GM23338 (cell line): Measurements from ENCODE around the gene RHOXF2. TPM values are rescaled to one million over a fixed set of nuclear protein-coding genes. Genes with fewer than 3 reads are reported as not detected.

Experiments used
- ATAC-seq: fragments of 200-7000 bp; cut with Tn5 transposase; 3 replicates; pipeline ENCODE4 v1.9.1; 2020
- DNase-seq: peaks from one replicate; pipeline ENCODE4 v3.0.0-alpha.2; 2015; ENCODE audit warnings: low spot score
- H2AFZ ChIP-seq: fragments of 200-600 bp; sonication (generic); 2 replicates; pipeline ENCODE4 v1.8.0; 2016; ENCODE audit warnings: antibody characterized with exemption, mild to moderate bottlenecking, moderate library complexity
- H3F3A ChIP-seq: fragments of 200-600 bp; sonication (generic); replicated peaks from 2 replicates; pipeline ENCODE4 v1.8.0; 2017; ENCODE audit warnings: antibody characterized with exemption, mixed run types, low read depth
- H3K27ac ChIP-seq: fragments of 200-600 bp; sonication (generic); 2 replicates; pipeline ENCODE4 v1.6.1; 2016; ENCODE audit warnings: low read depth
- H3K27me3 ChIP-seq: fragments of 200-600 bp; sonication (generic); 2 replicates; pipeline ENCODE4 v1.8.0; 2016; ENCODE audit warnings: mild to moderate bottlenecking, mixed run types, moderate library complexity; ENCODE audit not compliant: insufficient read depth
- H3K36me3 ChIP-seq: fragments of 200-600 bp; sonication (generic); 2 replicates; pipeline ENCODE4 v1.8.0; 2016; ENCODE audit warnings: mild to moderate bottlenecking; ENCODE audit not compliant: insufficient read depth
- H3K4me1 ChIP-seq: fragments of 200-600 bp; sonication (generic); 2 replicates; pipeline ENCODE4 v1.8.0; 2016; ENCODE audit warnings: mild to moderate bottlenecking, moderate library complexity; ENCODE audit not compliant: insufficient read depth
- H3K4me2 ChIP-seq: fragments of 200-600 bp; sonication (generic); 2 replicates; pipeline ENCODE4 v1.7.1; 2017; ENCODE audit warnings: mixed run types
- H3K4me3 ChIP-seq: fragments of 200-600 bp; sonication (generic); 2 replicates; pipeline ENCODE4 v1.6.1; 2016; ENCODE audit warnings: mixed run types
- H3K79me2 ChIP-seq: fragments of 200-600 bp; sonication (generic); replicated peaks from 2 replicates; pipeline ENCODE4 v1.8.0; 2017; ENCODE audit warnings: mild to moderate bottlenecking; ENCODE audit not compliant: insufficient read depth
- H3K9me2 ChIP-seq: fragments of 200-600 bp; sonication (generic); 2 replicates; pipeline ENCODE4 v1.8.0; 2017; ENCODE audit not compliant: insufficient read depth
- H4K20me1 ChIP-seq: fragments of 200-600 bp; sonication (generic); replicated peaks from 2 replicates; pipeline ENCODE4 v1.8.0; 2017; ENCODE audit warnings: mild to moderate bottlenecking; ENCODE audit not compliant: insufficient read depth
- H3K27ac Mint-ChIP-seq: 2 replicates; pipeline ENCODE4 v1.8.0; 2020; ENCODE audit warnings: inconsistent platforms, mild to moderate bottlenecking, moderate library complexity, mixed read lengths
- H3K27me3 Mint-ChIP-seq: 3 replicates; pipeline ENCODE4 v1.8.0; 2022; ENCODE audit warnings: low read depth, mild to moderate bottlenecking, moderate library complexity, mixed read lengths, inconsistent platforms; ENCODE audit not compliant: insufficient read depth, poor library complexity
- H3K36me3 Mint-ChIP-seq: 3 replicates; pipeline ENCODE4 v1.8.0; 2021; ENCODE audit warnings: low read depth, mild to moderate bottlenecking, inconsistent platforms, moderate library complexity, mixed read lengths
- H3K4me1 Mint-ChIP-seq: 3 replicates; pipeline ENCODE4 v1.8.0; 2020; ENCODE audit warnings: mild to moderate bottlenecking, inconsistent platforms, mixed read lengths
- H3K4me3 Mint-ChIP-seq: 3 replicates; pipeline ENCODE4 v1.8.0; 2021; ENCODE audit warnings: moderate library complexity, mild to moderate bottlenecking, inconsistent platforms, mixed read lengths
- H3K9me3 Mint-ChIP-seq: 3 replicates; pipeline ENCODE4 v1.8.0; 2020; ENCODE audit warnings: moderate library complexity, mild to moderate bottlenecking, inconsistent platforms, mixed read lengths
- ETS1 ChIP-seq: IDR thresholded peaks from 2 replicates; pipeline ENCODE4 v1.6.1; 2016; ENCODE audit warnings: antibody characterized with exemption
- EZH2 ChIP-seq: fragments of 200-600 bp; sonication (generic); IDR thresholded peaks from one replicate; pipeline ENCODE4 v1.8.0; 2017; ENCODE audit warnings: antibody characterized with exemption, mild to moderate bottlenecking, low read depth; ENCODE audit not compliant: unreplicated experiment
- JUNB ChIP-seq: IDR thresholded peaks from one replicate; pipeline ENCODE4 v1.6.1; 2016; ENCODE audit warnings: antibody characterized with exemption; ENCODE audit not compliant: unreplicated experiment
- ZNF114 ChIP-seq: fragments of 250-450 bp; sonication (Bioruptor Pico); IDR thresholded peaks from 2 replicates; pipeline ENCODE4 v1.5.0; 2020; ENCODE audit warnings: mild to moderate bottlenecking, moderate library complexity
- polyA plus RNA-seq: library from polyadenylated mRNA; unstranded; fragments of >200 nt; fragmentation: Nextera tagmentation; extraction: Ambion mirVana; gene quantifications from 2 replicates; pipeline ENCODE4 v1.2.1, GENCODE V29; 2016
- total RNA-seq: library from RNA; depleted of rRNA; stranded (reverse); fragments of >200 nt; shearing (Covaris generic); gene quantifications from 2 replicates; pipeline ENCODE4 v1.2.3, GENCODE V29; 2014; rRNA removed
- TF ChIP-seq, protein P1 (sequence below), 2 experiments: fragments of 200-600 bp in 1 of 2; sonication (generic) in 1 of 2; conservative IDR thresholded peaks; 2 replicates each; pipeline versions ENCODE4 v1.5.1 to v1.6.1; 2016 to 2017; ENCODE audit warnings: antibody characterized with exemption in 2 of 2, low read depth in 2 of 2, mild to moderate bottlenecking in 2 of 2, moderate library complexity in 1 of 2

RHOXF2 gene
- total and polyA plus RNA-seq, 2 experiments from 2014 or later, result 0.27 TPM; not detected in 1

- Histone ChIP-seq H3F3A (no peaks in the 10 kb centered on the region), H3K27me3 (no peaks in the 10 kb centered on the region), H3K79me2 (no peaks in the 10 kb centered on the region), H3K4me1 (no peaks in the 10 kb centered on the region), H4K20me1 (no peaks in the 10 kb centered on the region), H3K4me2 (no peak overlapping the region), H3K27ac (no peak overlapping the region), H3K4me3 (no peak overlapping the region), H3K9me2 (no peaks in the 10 kb centered on the region), H3K36me3 (no peaks in the 10 kb centered on the region), H2AFZ (no peak overlapping the region)
- no peaks in the 10 kb centered on the region for H3K9me3 Mint-ChIP-seq
- ATAC-seq, result peak; percentile 91
- H3K36me3 Mint-ChIP-seq, result no peaks in the 10 kb centered on the region
- H3K27me3 Mint-ChIP-seq, result no peaks in the 10 kb centered on the region
- no peak overlapping the region for H3K27ac Mint-ChIP-seq
- H3K4me3 Mint-ChIP-seq, result no peak overlapping the region
- DNase-seq, result peak; percentile 76
- no peak for TF ChIP-seq ZNF114 (CRISPR knock-in tag)
- no peak for TF ChIP-seq ETS1
- TF ChIP-seq EZH2, result no peak
- no peak for TF ChIP-seq JUNB
- TF ChIP-seq, protein P1, sequence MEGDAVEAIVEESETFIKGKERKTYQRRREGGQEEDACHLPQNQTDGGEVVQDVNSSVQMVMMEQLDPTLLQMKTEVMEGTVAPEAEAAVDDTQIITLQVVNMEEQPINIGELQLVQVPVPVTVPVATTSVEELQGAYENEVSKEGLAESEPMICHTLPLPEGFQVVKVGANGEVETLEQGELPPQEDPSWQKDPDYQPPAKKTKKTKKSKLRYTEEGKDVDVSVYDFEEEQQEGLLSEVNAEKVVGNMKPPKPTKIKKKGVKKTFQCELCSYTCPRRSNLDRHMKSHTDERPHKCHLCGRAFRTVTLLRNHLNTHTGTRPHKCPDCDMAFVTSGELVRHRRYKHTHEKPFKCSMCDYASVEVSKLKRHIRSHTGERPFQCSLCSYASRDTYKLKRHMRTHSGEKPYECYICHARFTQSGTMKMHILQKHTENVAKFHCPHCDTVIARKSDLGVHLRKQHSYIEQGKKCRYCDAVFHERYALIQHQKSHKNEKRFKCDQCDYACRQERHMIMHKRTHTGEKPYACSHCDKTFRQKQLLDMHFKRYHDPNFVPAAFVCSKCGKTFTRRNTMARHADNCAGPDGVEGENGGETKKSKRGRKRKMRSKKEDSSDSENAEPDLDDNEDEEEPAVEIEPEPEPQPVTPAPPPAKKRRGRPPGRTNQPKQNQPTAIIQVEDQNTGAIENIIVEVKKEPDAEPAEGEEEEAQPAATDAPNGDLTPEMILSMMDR (conservative IDR thresholded peaks at IDR 0.05; ENCODE audit: low read depth in 2 of 2), result peak; percentile 69 to 79
- peaks cover 4% of the 10 kb centered on the region; the same call in 2 of the 3 replicates for H3K4me1 Mint-ChIP-seq
Observed at GRCh38 chrX:120213438-120214265, 55.2 kb downstream of the RHOXF2 start.

Other genes with a start within 250 kb of the RHOXF2 start
- gene NKAP, start 214.9 kb upstream of the RHOXF2 start, total RNA-seq, result 4.8 and 6.8 TPM in 2 replicates
- 10.4 and 11.6 TPM in 2 replicates for gene NKAP, start 214.9 kb upstream of the RHOXF2 start, polyA plus RNA-seq
- gene RHOXF2B, start 80.9 kb upstream of the RHOXF2 start, total RNA-seq, result not detected in 2 replicates
- not detected in 2 replicates for gene RHOXF2B, start 80.9 kb upstream of the RHOXF2 start, polyA plus RNA-seq
- 0.31 TPM in 1 of 2 replicates, not detected in the other for gene RHOXF1, start 42.7 kb upstream of the RHOXF2 start, total RNA-seq
- 0.59 TPM in 1 of 2 replicates, not detected in the other for gene RHOXF1, start 42.7 kb upstream of the RHOXF2 start, polyA plus RNA-seq
- 14.0 and 14.3 TPM in 2 replicates for gene ZBTB33, start 92.2 kb downstream of the RHOXF2 start, total RNA-seq
- 2.8 and 3.9 TPM in 2 replicates for gene ZBTB33, start 92.2 kb downstream of the RHOXF2 start, polyA plus RNA-seq
- 0.16 and 0.28 TPM in 2 replicates for gene TMEM255A, start 152.8 kb downstream of the RHOXF2 start, total RNA-seq
- gene TMEM255A, start 152.8 kb downstream of the RHOXF2 start, polyA plus RNA-seq, result 0.21 and 0.40 TPM in 2 replicates
- not detected in 2 replicates for gene ATP1B4, start 203.5 kb downstream of the RHOXF2 start, total RNA-seq
- gene ATP1B4, start 203.5 kb downstream of the RHOXF2 start, polyA plus RNA-seq, result not detected in 2 replicates